GM19467 (cell line): ENCODE data around the gene SCD5.

Experiments used
- ATAC-seq: cut with Tn5 transposase; IDR thresholded peaks from one replicate; pipeline ENCODE4 v1.9.1; 2021; ENCODE audit warnings: mild to moderate bottlenecking, moderate library complexity; ENCODE audit not compliant: unreplicated experiment

Gene SCD5

GRCh38 chr4:82774711-82775171, 23.9 kb downstream of the SCD5 start:
- no peak for ATAC-seq

- ATAC-seq = no peak
Measured at GRCh38 chr4:82773057-82773456, 25.5 kb downstream of the SCD5 start.

GRCh38 chr4:82770607-82771006, 28.0 kb downstream of the SCD5 start:
- ATAC-seq = no peak

- ATAC-seq = no peak
Measured at GRCh38 chr4:82765134-82765533, 33.5 kb downstream of the SCD5 start.

GRCh38 chr4:82761229-82761628, 37.4 kb downstream of the SCD5 start:
- no peak for ATAC-seq

GRCh38 chr4:82758701-82759685, 39.6 kb downstream of the SCD5 start:
- ATAC-seq = no peak

GRCh38 chr4:82756061-82756460, 42.5 kb downstream of the SCD5 start:
- no peak for ATAC-seq

GRCh38 chr4:82755650-82756049, 42.9 kb downstream of the SCD5 start:
- no peak for ATAC-seq

- ATAC-seq = no peak
Measured at GRCh38 chr4:82754513-82755165, 44.0 kb downstream of the SCD5 start.

- no peak for ATAC-seq
Measured at GRCh38 chr4:82753725-82754410, 44.7 kb downstream of the SCD5 start.

- ATAC-seq = no peak
Measured at GRCh38 chr4:82753238-82753637, 45.4 kb downstream of the SCD5 start.

GRCh38 chr4:82748810-82749470, 49.7 kb downstream of the SCD5 start:
- no peak for ATAC-seq

GRCh38 chr4:82747686-82748575, 50.7 kb downstream of the SCD5 start:
- no peak for ATAC-seq

GRCh38 chr4:82746705-82747574, 51.7 kb downstream of the SCD5 start:
- ATAC-seq = no peak

GRCh38 chr4:82745173-82745842, 53.3 kb downstream of the SCD5 start:
- ATAC-seq = no peak

GRCh38 chr4:82744284-82744968, 54.2 kb downstream of the SCD5 start:
- ATAC-seq = no peak

GRCh38 chr4:82741188-82741587, 57.4 kb downstream of the SCD5 start:
- no peak for ATAC-seq
